ENCODE results near the gene B4GALNT3.

B4GALNT3 gene

DNA sequence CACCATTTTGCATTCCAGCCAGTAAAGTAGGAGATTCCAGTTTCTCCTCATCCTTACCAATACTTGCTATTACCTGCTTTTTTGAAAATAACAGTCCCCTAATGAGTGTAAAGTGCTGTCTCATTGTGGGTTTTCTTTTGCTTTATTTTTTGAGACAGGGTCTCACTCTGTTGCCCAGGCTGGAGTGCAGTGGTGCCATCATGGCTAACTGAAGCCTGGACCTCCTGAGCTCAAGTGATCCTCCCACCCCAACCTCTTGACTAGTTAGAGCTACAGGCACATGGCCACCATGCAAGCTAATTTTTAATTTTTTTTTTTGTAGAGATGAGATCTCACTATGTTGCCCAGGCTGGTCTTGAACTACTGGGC lies 142.9 kb downstream of the B4GALNT3 start:
- DNase-seq, result no peak

DNA sequence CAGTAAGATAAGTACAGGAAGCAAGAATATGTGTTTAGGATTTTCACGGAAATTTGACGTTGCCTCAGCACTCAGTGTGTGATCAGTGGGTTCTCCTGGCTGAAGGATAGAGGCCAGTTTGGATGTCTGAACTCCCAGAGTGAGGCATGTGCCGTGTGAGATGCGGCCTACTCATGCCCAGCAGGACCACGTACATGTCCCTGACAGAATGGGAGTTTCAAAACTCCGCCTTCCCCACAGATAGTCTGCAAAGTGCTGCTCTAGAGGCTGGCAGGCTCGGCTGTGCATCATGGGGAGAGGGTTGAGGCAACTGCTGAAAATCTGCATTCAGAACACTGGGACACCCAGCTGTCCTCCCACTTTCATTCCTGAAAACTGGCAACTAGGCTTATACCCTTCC lies 145.2 kb downstream of the B4GALNT3 start:
- DNase-seq, result no peak

GRCh38 chr12:607541-608001 lies 147.8 kb downstream of the B4GALNT3 start:
- no peak for DNase-seq

DNA sequence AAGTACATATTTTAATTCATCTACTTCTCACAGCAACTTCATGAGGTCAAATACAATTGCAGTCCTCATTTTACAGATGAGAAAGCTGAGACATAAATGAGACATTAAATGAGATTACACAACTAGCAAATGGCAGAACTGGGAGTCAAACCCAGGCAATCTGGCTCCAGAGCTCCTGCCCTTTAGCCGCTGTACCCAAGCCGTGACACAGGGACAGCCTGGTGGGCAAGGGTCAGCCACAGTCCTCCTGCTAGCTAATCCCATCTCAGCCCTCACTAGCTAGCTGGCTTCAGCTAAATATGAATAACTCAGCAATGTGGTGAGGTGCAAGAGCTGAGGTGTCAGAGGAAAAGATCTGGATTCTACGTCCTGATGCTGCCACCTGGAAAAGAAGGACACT lies 148.7 kb downstream of the B4GALNT3 start:
- DNase-seq, result no peak

GRCh38 chr12:608921-609320 lies 149.2 kb downstream of the B4GALNT3 start:
- DNase-seq, result no peak

GRCh38 chr12:611721-612120 lies 152.0 kb downstream of the B4GALNT3 start:
- DNase-seq, result no peak

GRCh38 chr12:612293-612692 lies 152.6 kb downstream of the B4GALNT3 start:
- DNase-seq, result no peak

GRCh38 chr12:612886-613285 lies 153.1 kb downstream of the B4GALNT3 start:
- DNase-seq, result no peak

Data from activated CD4-positive, alpha-beta T cell treated with anti-CD3 and anti-CD28 coated beads, Interleukin-2, amount 50 U/mL, for 1 hour (primary cell).